ENCODE results near the gene KCNB1.

DNA sequence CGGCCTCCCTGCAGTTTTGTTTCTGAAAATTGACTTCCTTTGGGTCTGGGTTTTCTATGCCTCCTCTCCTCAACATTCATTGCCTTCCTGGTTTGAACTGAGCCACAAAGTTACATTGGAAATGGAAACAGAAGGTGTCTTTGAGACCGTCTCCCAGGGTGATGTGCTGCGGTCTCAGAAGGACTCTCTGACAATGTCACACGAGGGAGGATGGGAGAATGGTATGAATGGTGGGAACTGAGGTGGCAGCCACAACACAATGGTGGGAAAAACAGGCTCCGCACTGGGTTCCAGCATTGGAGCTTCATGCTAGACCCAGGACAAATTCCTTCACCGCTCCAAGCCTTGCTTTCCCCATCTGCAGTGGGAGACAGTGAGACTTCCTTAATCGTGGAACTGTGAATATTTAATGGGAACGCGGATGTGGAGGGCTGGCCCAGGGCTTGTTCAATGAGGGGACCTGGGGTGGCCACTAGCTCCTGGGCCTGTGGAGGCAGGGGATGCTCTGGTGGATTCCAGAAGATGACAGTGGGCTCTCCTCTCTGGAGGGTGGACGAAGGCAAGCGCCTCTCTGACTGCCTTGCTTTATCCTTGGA, 73.9 kb downstream of the KCNB1 start:
- TF ChIP-seq EZH2 (IDR thresholded peaks at IDR 0.05; ENCODE audit: insufficient read depth, poor library complexity, severe bottlenecking) (no peak), EZH2phosphoT487 (IDR thresholded peaks at IDR 0.05; ENCODE audit: insufficient read depth, low read depth) (no peak)
